Suprapubic skin (tissue), 4 donors: ENCODE results near the gene CPD. TPM values are rescaled to one million over a fixed set of nuclear protein-coding genes. Genes with fewer than 3 reads are reported as not detected.
A peak's percentile ranks its signal among the peaks of the same experiment; 100 is the strongest.

Experiments used
- DNase-seq, 2 donors: peaks; one replicate each; pipeline ENCODE4 v3.0.0-alpha.2; 2019; ENCODE audit warnings: low spot score in 2 of 2
- H3K27ac ChIP-seq: fragments of 200-600 bp; sonication (generic); one replicate; pipeline ENCODE4 v1.5.1; 2019
- H3K27me3 ChIP-seq: fragments of 200-600 bp; sonication (generic); one replicate; pipeline ENCODE4 v1.5.1; 2019
- H3K36me3 ChIP-seq: fragments of 200-600 bp; sonication (generic); one replicate; pipeline ENCODE4 v1.5.1; 2019
- H3K4me1 ChIP-seq: fragments of 200-600 bp; sonication (generic); one replicate; pipeline ENCODE4 v1.5.1; 2019
- H3K4me3 ChIP-seq: fragments of 200-600 bp; sonication (generic); one replicate; pipeline ENCODE4 v1.5.1; 2019; ENCODE audit warnings: mild to moderate bottlenecking
- H3K9me3 ChIP-seq: fragments of 200-600 bp; sonication (generic); one replicate; pipeline ENCODE4 v1.5.1; 2019
- EP300 ChIP-seq: sonication (generic); formaldehyde crosslinking; IDR thresholded peaks from one replicate; pipeline ENCODE4 v1.6.1; 2017; ENCODE audit warnings: antibody characterized with exemption
- POLR2A ChIP-seq, 2 donors: fragments of 450-650 bp; IDR thresholded peaks; one replicate each; pipeline ENCODE4 v1.6.1; 2017; ENCODE audit warnings: antibody characterized with exemption in 2 of 2, mild to moderate bottlenecking in 2 of 2, moderate library complexity in 2 of 2
- POLR2AphosphoS5 ChIP-seq, 3 donors: sonication (generic); formaldehyde crosslinking; IDR thresholded peaks; one replicate each; pipeline ENCODE4 v1.6.1; 2017; ENCODE audit warnings: antibody characterized with exemption in 3 of 3
- WGBS: methylation state at CpG from one replicate; pipeline ENCODE4 v1.1.5; 2018; 5-methylcytosine and 5-hydroxymethylcytosine counted together
- total RNA-seq, 4 donors: library from RNA; depleted of rRNA; stranded (reverse); fragments of >200 nt; gene quantifications; one replicate each; pipeline ENCODE4 v1.1.0, GENCODE V29; 2016
- TF ChIP-seq, protein P1 (sequence below), 2 donors: fragments of 200-600 bp in 1 of 2; fragments of 450-650 bp in 1 of 2; sonication (generic) in 1 of 2; IDR thresholded peaks; one replicate each; pipeline ENCODE4 v1.5.1; 2016 to 2019; ENCODE audit warnings: antibody characterized with exemption in 2 of 2, mild to moderate bottlenecking in 1 of 2, moderate library complexity in 1 of 2

Gene CPD
- total RNA-seq, 4 donors from 2014 or later: 38.9 to 60.5 (median 49.4) TPM

DNA sequence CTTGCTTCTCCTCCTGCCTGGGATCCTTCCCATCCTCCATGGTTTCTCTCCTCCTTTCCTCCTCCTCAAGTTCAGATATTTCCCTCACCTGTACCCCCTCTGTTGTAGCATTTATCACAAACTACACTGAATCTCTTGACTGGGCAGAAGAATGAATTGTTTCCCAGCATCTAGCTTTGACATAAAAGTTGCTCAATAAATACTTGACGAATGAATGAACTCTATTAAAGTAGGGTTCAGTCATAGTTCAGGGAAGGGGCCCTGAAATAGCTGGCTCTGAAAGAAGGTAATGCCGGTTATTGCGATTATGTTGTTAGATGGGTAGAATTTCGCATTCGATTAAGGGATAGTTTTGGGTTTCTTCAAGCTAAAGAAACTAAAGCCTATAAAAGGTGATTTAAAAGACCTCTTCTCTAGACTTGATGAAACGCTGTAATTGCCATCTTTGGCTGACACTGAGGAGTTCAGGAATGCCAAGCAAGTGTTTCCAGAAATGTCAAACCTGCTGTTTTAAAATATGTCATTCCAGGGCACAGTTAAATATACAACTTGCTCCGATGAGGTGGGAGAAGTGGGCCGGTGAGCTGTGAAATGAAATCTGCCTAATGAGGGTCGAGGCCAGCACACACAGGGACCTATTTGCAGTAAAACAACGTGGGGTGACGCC lies 1.0 kb upstream of the CPD start:
- 77% methylated on average over 11 of the region's 11 CpGs for WGBS
- Histone ChIP-seq H3K27me3 (no peaks in the 10 kb centered on the region), H3K27ac (no peak overlapping the region), H3K4me1 (peaks cover 37% of the 10 kb centered on the region), H3K9me3 (no peaks in the 10 kb centered on the region), H3K36me3 (no peaks in the 10 kb centered on the region), H3K4me3 (peak overlapping the region; percentile 77)
- no peak for DNase-seq
- TF ChIP-seq EP300: no peak
- TF ChIP-seq POLR2A (IDR thresholded peaks at IDR 0.05): no peak
- TF ChIP-seq, protein P1, sequence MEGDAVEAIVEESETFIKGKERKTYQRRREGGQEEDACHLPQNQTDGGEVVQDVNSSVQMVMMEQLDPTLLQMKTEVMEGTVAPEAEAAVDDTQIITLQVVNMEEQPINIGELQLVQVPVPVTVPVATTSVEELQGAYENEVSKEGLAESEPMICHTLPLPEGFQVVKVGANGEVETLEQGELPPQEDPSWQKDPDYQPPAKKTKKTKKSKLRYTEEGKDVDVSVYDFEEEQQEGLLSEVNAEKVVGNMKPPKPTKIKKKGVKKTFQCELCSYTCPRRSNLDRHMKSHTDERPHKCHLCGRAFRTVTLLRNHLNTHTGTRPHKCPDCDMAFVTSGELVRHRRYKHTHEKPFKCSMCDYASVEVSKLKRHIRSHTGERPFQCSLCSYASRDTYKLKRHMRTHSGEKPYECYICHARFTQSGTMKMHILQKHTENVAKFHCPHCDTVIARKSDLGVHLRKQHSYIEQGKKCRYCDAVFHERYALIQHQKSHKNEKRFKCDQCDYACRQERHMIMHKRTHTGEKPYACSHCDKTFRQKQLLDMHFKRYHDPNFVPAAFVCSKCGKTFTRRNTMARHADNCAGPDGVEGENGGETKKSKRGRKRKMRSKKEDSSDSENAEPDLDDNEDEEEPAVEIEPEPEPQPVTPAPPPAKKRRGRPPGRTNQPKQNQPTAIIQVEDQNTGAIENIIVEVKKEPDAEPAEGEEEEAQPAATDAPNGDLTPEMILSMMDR (IDR thresholded peaks at IDR 0.05): no peak
- no peak for TF ChIP-seq POLR2AphosphoS5 (IDR thresholded peaks at IDR 0.05)

DNA sequence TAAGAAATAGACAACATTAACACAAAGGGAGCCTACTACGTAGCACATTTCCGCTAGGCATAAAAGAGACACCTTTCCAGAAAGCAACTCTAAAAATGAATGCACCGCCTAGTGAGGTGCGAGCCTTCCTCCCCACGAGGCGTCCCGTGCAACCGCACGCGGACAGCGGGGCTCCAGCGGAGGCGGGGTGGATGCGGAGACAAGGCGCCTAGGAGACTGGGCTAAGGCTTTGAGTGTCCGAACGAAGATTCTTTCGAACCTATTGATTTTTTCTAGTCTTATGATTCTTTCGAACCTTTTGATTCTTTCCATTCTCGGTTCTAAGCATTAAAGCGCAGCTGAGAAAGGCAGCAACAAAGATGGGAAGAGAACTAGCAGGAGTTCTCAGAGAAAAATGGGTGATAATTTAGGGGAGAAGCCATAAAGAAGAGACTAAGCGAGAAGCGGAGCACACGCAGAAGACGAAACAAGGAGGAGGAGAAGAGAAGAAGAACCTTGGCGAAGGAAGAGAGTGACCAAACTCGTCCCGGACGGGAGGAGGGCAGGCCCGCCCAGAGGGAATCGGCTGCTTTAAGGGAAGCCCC lies 394 bp upstream of the CPD start:
- Histone ChIP-seq H3K9me3 (no peaks in the 10 kb centered on the region), H3K27ac (peak overlapping the region; percentile 78), H3K36me3 (no peaks in the 10 kb centered on the region), H3K27me3 (no peaks in the 10 kb centered on the region), H3K4me1 (peaks cover 43% of the 10 kb centered on the region), H3K4me3 (peak overlapping the region; percentile 77)
- WGBS: under 1% methylated on average over 31 of the region's 31 CpGs
- DNase-seq: no peak
- no peak for TF ChIP-seq EP300
- TF ChIP-seq, protein P1 (IDR thresholded peaks at IDR 0.05): no peak

DNA sequence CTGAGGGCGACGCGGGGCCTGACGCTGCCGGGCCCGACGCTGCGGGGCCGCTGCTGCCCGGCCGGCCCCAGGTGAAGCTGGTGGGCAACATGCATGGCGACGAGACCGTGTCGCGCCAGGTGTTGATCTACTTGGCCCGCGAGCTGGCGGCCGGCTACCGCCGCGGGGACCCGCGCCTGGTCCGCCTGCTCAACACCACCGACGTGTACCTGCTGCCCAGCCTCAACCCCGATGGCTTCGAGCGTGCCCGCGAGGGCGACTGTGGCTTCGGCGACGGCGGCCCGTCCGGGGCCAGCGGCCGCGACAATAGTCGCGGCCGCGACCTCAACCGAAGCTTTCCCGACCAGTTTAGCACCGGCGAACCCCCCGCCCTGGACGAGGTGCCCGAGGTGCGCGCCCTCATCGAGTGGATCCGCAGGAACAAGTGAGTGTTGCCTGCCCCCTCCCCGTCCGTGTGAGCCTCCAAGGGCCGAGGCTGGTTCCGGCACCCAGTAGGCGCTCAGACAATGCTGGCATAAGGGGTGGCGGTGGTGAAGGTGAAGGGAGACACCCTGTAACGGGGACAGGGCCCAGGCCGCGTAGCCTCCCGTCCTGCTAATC lies 676 bp downstream of the CPD start:
- H3K4me3 ChIP-seq: peak overlapping the region; percentile 77
- H3K27ac ChIP-seq: peak overlapping the region; percentile 78
- DNase-seq: peak; percentile 70 to 80
- no peak for TF ChIP-seq POLR2A (IDR thresholded peaks at IDR 0.05)
- TF ChIP-seq, protein P1 (IDR thresholded peaks at IDR 0.05): no peak
- TF ChIP-seq EP300: no peak
- TF ChIP-seq POLR2AphosphoS5 (IDR thresholded peaks at IDR 0.05): no peak
- peaks cover 43% of the 10 kb centered on the region for H3K4me1 ChIP-seq
- WGBS: 0% methylated on average over 11 of the region's 68 CpGs
- no peaks in the 10 kb centered on the region for H3K36me3 ChIP-seq
- H3K9me3 ChIP-seq: no peaks in the 10 kb centered on the region
- no peaks in the 10 kb centered on the region for H3K27me3 ChIP-seq

DNA sequence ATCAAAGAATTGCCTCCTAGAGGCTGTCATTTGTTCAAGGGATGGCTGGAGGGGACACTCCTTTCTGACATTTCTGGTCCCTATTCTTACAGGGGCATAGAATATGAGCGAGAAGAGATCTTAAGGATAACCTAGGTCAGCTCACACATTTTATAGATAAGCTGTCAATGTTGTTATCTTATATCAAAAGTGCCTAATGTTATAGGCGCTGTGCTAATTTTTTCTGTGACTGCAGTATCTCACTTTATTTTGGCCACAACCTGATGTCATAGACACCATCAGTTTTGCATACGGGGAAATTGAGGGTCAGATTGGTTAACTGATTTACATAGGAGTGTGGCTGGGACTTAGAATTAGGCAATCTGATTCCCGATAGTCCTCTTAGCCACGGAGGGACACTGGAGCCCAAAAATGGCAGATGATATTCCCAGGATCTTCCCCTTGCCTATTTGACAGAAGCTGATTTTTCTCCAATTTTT lies 1.2 kb downstream of the CPD start:
- no peak for TF ChIP-seq POLR2A (IDR thresholded peaks at IDR 0.05)
- TF ChIP-seq POLR2AphosphoS5 (IDR thresholded peaks at IDR 0.05): no peak
- TF ChIP-seq, protein P1 (IDR thresholded peaks at IDR 0.05): no peak
- TF ChIP-seq EP300: no peak
- no peaks in the 10 kb centered on the region for H3K27me3 ChIP-seq
- no peak overlapping the region for H3K27ac ChIP-seq
- no peaks in the 10 kb centered on the region for H3K9me3 ChIP-seq
- H3K36me3 ChIP-seq: no peaks in the 10 kb centered on the region
- WGBS: 11% methylated on average over 5 of the region's 5 CpGs
- no peak for DNase-seq
- H3K4me3 ChIP-seq: peak overlapping the region; percentile 77
- peaks cover 43% of the 10 kb centered on the region for H3K4me1 ChIP-seq

DNA sequence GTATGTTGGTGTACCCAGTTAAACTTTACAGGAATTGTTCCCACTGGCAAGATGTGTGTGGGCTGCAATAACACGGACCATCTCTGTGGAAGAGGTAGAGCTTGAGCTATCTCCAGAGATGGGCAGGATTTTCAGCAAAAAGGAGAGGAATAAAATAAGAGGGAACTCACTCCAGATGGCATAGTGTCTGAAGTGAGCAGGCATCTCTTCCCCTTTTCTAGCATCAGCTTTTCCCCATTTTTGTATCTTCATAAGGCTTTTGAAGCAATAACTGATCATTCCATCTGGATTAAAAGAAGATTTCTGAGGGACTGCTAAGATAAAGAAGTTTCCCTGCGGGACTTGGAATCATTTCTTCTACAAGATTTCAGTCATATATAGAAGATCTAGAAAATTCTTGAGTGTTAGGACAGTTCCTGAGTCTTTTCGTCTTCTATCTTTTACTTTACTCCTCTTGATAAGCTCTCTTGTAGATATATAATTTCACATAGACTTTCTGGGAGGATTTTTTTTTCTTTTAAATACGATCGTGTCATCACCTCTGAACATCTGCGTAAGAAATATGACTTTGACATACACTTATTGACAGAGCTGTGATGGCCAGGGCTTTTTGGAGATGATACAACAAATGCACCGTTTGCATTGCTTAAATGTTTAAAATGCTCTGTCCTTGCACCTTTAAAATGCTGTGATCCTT lies 2.1 kb downstream of the CPD start:
- Histone ChIP-seq H3K4me1 (peaks cover 43% of the 10 kb centered on the region), H3K36me3 (peaks cover 3% of the 10 kb centered on the region), H3K27me3 (no peaks in the 10 kb centered on the region), H3K9me3 (no peaks in the 10 kb centered on the region), H3K27ac (no peak overlapping the region), H3K4me3 (peak overlapping the region; percentile 77)
- TF ChIP-seq EP300 (no peak), POLR2AphosphoS5 (IDR thresholded peaks at IDR 0.05) (no peak), POLR2A (IDR thresholded peaks at IDR 0.05) (no peak)
- TF ChIP-seq, protein P1 (IDR thresholded peaks at IDR 0.05): no peak
- DNase-seq: no peak
- 63% methylated on average over 7 of the region's 7 CpGs for WGBS
